SH-SY5Y (cell line): ENCODE results near the gene NUDT8.

Experiments
- GATA2 ChIP-seq: IDR thresholded peaks from 2 replicates; pipeline ENCODE4 v1.6.1; 2011; ENCODE audit warnings: mild to moderate bottlenecking, low read depth, low read length
- GATA3 ChIP-seq: IDR thresholded peaks from 2 replicates; pipeline ENCODE4 v1.6.1; 2011; ENCODE audit warnings: low read depth, mild to moderate bottlenecking, low read length, moderate library complexity

DNA sequence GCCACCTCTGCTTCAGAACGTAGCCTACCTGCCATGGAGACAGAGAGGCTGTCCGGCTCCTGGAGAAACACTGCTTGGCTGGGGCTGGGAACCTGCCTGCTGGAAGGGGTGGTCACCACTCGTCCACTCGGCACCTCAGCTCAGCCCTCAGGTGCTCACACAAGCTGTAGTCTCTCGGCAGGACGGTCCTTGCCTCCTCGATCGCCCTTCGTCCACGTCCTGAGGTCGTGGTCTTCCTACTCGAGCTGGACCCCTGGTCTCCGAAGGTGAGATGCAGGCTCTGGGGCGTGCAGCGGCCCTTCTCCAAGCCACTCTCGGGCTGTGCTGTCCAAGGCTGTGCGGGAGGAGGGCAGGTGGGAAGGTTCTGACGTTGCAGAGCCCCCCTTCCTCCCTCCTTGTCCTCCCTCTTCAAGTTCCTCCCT is 9.7 kb upstream of the NUDT8 start, which contains the start of gene TBX10:
- TF ChIP-seq GATA2 (no peak), GATA3 (no peak)
